Natural killer cell (primary cell): ENCODE data around the gene INPP5K. TPM values are rescaled to one million over a fixed set of nuclear protein-coding genes. Genes with fewer than 3 reads are reported as not detected.
A peak's percentile ranks its signal among the peaks of the same experiment; 100 is the strongest.
"Not testable (repeated sequence)": the region's sequence is repeated elsewhere in the genome, so short reads cannot be mapped to it uniquely, and the experiment has no call there.

Experiments
- ATAC-seq, 3 donors: fragments of 150-1000 bp in 2 of 3; fragments of 200-7000 bp in 1 of 3; cut with Tn5 transposase; 1 replicate in 1 of 3; 2 replicates in 2 of 3; pipeline ENCODE4 v1.10.0; 2021; ENCODE audit warnings: mild to moderate bottlenecking in 2 of 3, moderate library complexity in 2 of 3
- DNase-seq, 2 donors: peaks; one replicate each; pipeline versions ENCODE4 v3.0.0 to v3.0.0-alpha.2; 2013 to 2021; ENCODE audit warnings: mixed read lengths in 1 of 2
- H3K27ac ChIP-seq: one replicate; pipeline ENCODE4 v1.5.1; 2013; ENCODE audit warnings: mild to moderate bottlenecking, low read length
- H3K27me3 ChIP-seq: one replicate; pipeline ENCODE4 v1.6.1; 2013; ENCODE audit warnings: low read length; ENCODE audit not compliant: control insufficient read depth, insufficient read depth
- H3K36me3 ChIP-seq: one replicate; pipeline ENCODE4 v1.6.1; 2013; ENCODE audit warnings: low read length; ENCODE audit not compliant: control insufficient read depth, insufficient read depth
- H3K4me1 ChIP-seq: one replicate; pipeline ENCODE4 v1.6.1; 2013; ENCODE audit warnings: low read length; ENCODE audit not compliant: control insufficient read depth, insufficient read depth
- H3K4me3 ChIP-seq: one replicate; pipeline ENCODE4 v1.5.1; 2013; ENCODE audit warnings: low read length
- H3K9me3 ChIP-seq: one replicate; pipeline ENCODE4 v1.6.1; 2013; ENCODE audit warnings: low read length; ENCODE audit not compliant: control insufficient read depth, insufficient read depth
- H3K27ac Mint-ChIP-seq, 2 donors: one replicate each; pipeline ENCODE4 v1.8.0; 2022; ENCODE audit warnings: mild to moderate bottlenecking in 2 of 2, mixed read lengths in 2 of 2, moderate library complexity in 1 of 2
- H3K27me3 Mint-ChIP-seq, 2 donors: one replicate each; pipeline ENCODE4 v1.8.0; 2022; ENCODE audit warnings: low read depth in 2 of 2, mixed read lengths in 2 of 2
- H3K36me3 Mint-ChIP-seq: one replicate; pipeline ENCODE4 v1.8.0; 2022; ENCODE audit warnings: mixed read lengths
- H3K4me1 Mint-ChIP-seq, 2 donors: one replicate each; pipeline ENCODE4 v1.8.0; 2022; ENCODE audit warnings: mixed read lengths in 2 of 2
- H3K4me3 Mint-ChIP-seq: one replicate; pipeline ENCODE4 v1.8.0; 2022; ENCODE audit warnings: mild to moderate bottlenecking, moderate library complexity, mixed read lengths
- H3K9me3 Mint-ChIP-seq, 2 donors: one replicate each; pipeline ENCODE4 v1.8.0; 2022; ENCODE audit warnings: mixed read lengths in 2 of 2
- CTCF ChIP-seq: fragments of 200-600 bp; IDR thresholded peaks from one replicate; pipeline ENCODE4 v1.8.0; 2022; ENCODE audit warnings: antibody characterized with exemption
- WGBS: methylation state at CpG from one replicate; pipeline ENCODE4 v1.1.7; 2013; ENCODE audit warnings: missing lambda C conversion rate; ENCODE audit not compliant: insufficient coverage; 5-methylcytosine and 5-hydroxymethylcytosine counted together
- intact Hi-C: fragments of 100-400 bp; cut with micrococcal nuclease; formaldehyde crosslinking; loops from one replicate; pipeline ENCODE4 v1.14.2; 2022
- total RNA-seq, 4 donors: library from RNA; stranded (reverse); fragments of 120-200 nt in 1 of 4; gene quantifications; one replicate each; pipeline versions ENCODE4 v1.2.3 to v1.2.4, GENCODE V29; 2013 to 2022

INPP5K gene
- total RNA-seq, 3 donors from 2014 or later (not counting 1 experiment from before 2014, with no cell fraction given) = 278 to 317 (median 292) TPM

GRCh38 chr17:1452836-1453235, 63.6 kb downstream of the INPP5K start:
- ATAC-seq = no peak
- H3K27me3 Mint-ChIP-seq = peaks cover 5 to 6% of the 10 kb centered on the region in 2 donors
- no peaks in the 10 kb centered on the region for H3K36me3 Mint-ChIP-seq
- H3K4me1 Mint-ChIP-seq = peaks cover 33 to 47% of the 10 kb centered on the region in 2 donors
- peak overlapping the region; percentile 9 to 27 for H3K27ac Mint-ChIP-seq
- no peaks in the 10 kb centered on the region for H3K9me3 Mint-ChIP-seq
- H3K4me3 Mint-ChIP-seq = no peak overlapping the region
- TF ChIP-seq CTCF = no peak
- Histone ChIP-seq H3K9me3 (no peaks in the 10 kb centered on the region), H3K27me3 (peaks cover 3% of the 10 kb centered on the region), H3K36me3 (no peaks in the 10 kb centered on the region), H3K4me3 (no peak overlapping the region), H3K4me1 (peaks cover 37% of the 10 kb centered on the region), H3K27ac (no peak overlapping the region)
- 92% methylated on average over 4 of the region's 5 CpGs for WGBS
- intact Hi-C loops = no loop called here
- DNase-seq = no peak

GRCh38 chr17:1450261-1450660, 66.2 kb downstream of the INPP5K start:
- H3K9me3 Mint-ChIP-seq, H3K4me3 Mint-ChIP-seq, H3K27ac ChIP-seq, H3K27me3 Mint-ChIP-seq, H3K36me3 ChIP-seq, H3K9me3 ChIP-seq, intact Hi-C loops, ATAC-seq, DNase-seq, H3K27ac Mint-ChIP-seq, H3K36me3 Mint-ChIP-seq, H3K4me3 ChIP-seq, H3K27me3 ChIP-seq: not testable (repeated sequence)
- WGBS = 96% methylated on average over 18 of the region's 21 CpGs
- H3K4me1 ChIP-seq = peaks cover 33% of the 10 kb centered on the region
- peaks cover 46 to 64% of the 10 kb centered on the region in 2 donors for H3K4me1 Mint-ChIP-seq

- Histone ChIP-seq H3K27me3 (no peaks in the 10 kb centered on the region), H3K27ac (no peak overlapping the region), H3K4me1 (peaks cover 25% of the 10 kb centered on the region), H3K9me3 (no peaks in the 10 kb centered on the region), H3K36me3 (no peaks in the 10 kb centered on the region), H3K4me3 (no peak overlapping the region)
- Mint-ChIP-seq H3K4me1 (peaks cover 38 to 60% of the 10 kb centered on the region in 2 donors), H3K4me3 (no peak overlapping the region), H3K9me3 (no peaks in the 10 kb centered on the region), H3K27me3 (no peaks in the 10 kb centered on the region), H3K27ac (peak overlapping the region in 1 of 2 donors; percentile 68), H3K36me3 (no peaks in the 10 kb centered on the region)
- no peak for TF ChIP-seq CTCF
- DNase-seq = no peak
- WGBS = 97% methylated on average over 5 of the region's 5 CpGs
- no peak for ATAC-seq
- intact Hi-C loops = no loop called here
Observed at GRCh38 chr17:1449412-1449967, 66.9 kb downstream of the INPP5K start.

GRCh38 chr17:1447052-1447451, 69.4 kb downstream of the INPP5K start:
- peaks cover 17% of the 10 kb centered on the region for H3K4me1 ChIP-seq
- ATAC-seq (no peak), DNase-seq (no peak)
- Mint-ChIP-seq H3K27me3 (no peaks in the 10 kb centered on the region), H3K27ac (peak overlapping the region in 1 of 2 donors; percentile 44), H3K9me3 (no peaks in the 10 kb centered on the region), H3K36me3 (no peaks in the 10 kb centered on the region), H3K4me1 (peaks cover 25 to 40% of the 10 kb centered on the region in 2 donors), H3K4me3 (no peak overlapping the region)
- no peak overlapping the region for H3K27ac ChIP-seq
- no peak overlapping the region for H3K4me3 ChIP-seq
- H3K9me3 ChIP-seq = no peaks in the 10 kb centered on the region
- H3K27me3 ChIP-seq = no peaks in the 10 kb centered on the region
- 49% methylated on average over 6 of the region's 7 CpGs for WGBS
- H3K36me3 ChIP-seq = no peaks in the 10 kb centered on the region
- intact Hi-C loops = no loop called here
- TF ChIP-seq CTCF = no peak
